SH-SY5Y (cell line): Measurements from ENCODE around the gene UBAC2.

ENCODE experiments used
- GATA2 ChIP-seq: IDR thresholded peaks from 2 replicates; pipeline ENCODE4 v1.6.1; 2011; ENCODE audit warnings: mild to moderate bottlenecking, low read depth, low read length
- GATA3 ChIP-seq: IDR thresholded peaks from 2 replicates; pipeline ENCODE4 v1.6.1; 2011; ENCODE audit warnings: low read depth, mild to moderate bottlenecking, low read length, moderate library complexity

DNA sequence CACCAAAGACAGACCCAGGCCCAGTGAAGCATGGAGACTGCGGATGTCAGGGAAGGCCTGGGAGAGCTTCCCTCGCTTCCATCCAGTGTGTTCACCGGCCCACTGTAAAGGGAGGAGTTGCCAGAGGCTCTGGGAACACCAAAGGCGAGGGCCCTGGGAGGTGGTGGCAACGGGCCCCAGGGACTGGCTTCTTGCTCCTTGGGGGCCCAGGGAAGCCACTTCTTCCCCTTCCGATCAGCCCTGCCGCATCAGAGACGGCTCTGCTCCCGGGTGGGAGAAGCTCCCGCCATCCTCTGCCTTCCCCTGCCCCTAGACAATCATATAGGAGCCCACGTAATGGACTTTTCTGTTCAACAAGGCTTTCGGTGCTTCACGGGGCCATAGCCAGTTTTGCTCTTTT lies 189.9 kb downstream of the UBAC2 start:
- no peak for TF ChIP-seq GATA3
- no peak for TF ChIP-seq GATA2
